ENCODE data around the gene FZD4. TPM values are rescaled to one million over a fixed set of nuclear protein-coding genes. Genes with fewer than 3 reads are reported as not detected.
A peak's percentile ranks its signal among the peaks of the same experiment; 100 is the strongest.

Gene FZD4
- total and polyA plus RNA-seq, 7 donors, result 0.60 to 45.7 (median 22.9) TPM

DNA sequence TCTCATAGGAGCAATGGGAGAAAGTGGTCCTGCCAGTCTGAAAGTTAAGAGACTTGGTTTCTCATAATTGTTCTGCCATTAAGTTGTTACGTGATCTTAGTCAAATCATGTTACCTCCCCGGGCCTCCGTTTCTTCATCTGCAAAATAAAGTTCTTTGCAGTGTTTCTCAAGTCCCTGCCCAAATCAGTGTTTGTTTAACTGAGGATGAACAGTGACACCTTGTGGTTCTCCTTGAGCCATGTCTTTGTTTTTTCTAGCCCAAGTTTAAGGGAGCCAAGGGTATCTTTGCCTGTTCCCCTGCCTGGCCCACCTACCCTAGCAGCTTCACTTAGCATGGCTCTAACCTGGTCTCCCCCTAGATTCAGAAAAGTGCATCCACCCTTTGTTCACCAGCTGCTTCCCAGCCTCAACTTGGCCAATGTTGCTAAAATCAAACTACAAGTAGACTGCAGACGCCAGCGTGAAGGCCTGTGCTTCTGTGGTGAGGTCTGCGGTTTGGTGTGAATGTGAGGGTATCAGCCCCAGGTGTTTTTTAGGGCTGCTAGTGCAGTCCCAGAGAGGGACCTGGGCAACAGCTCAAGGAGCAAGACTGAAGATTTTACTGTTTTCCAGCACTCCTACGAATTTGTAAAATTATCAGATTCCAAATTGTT, 35.5 kb downstream of the FZD4 start:
- Histone ChIP-seq H3K9me3 (no peaks in the 10 kb centered on the region), H3K27me3 (no peaks in the 10 kb centered on the region), H3K27ac (peak overlapping the region in 3 of 4 donors; percentile 1 to 55 (median 23)), H3K4me3 (no peak overlapping the region), H3K4me1 (peaks cover 0 to 33% (median 16%) of the 10 kb centered on the region in 4 donors), H3K36me3 (no peaks in the 10 kb centered on the region)
- TF ChIP-seq CTCF (IDR thresholded peaks at IDR 0.05), result peak; percentile 28 to 66 (median 48)
- no peak for TF ChIP-seq POLR2AphosphoS5 (IDR thresholded peaks at IDR 0.05)
- no peak for TF ChIP-seq POLR2A (IDR thresholded peaks at IDR 0.05)
- no peak for TF ChIP-seq EP300 (IDR thresholded peaks at IDR 0.05)
- intact Hi-C loops (cut with DNase I), result loop anchor here (2.0 to 5.0 kb wide), 2 partner anchors 49 to 462 kb away; no protein-coding TSS in a partner anchor
- WGBS, 2 donors, result 62 to 71% methylated on average over 7 of the region's 7 CpGs
- no peak for DNase-seq

DNA sequence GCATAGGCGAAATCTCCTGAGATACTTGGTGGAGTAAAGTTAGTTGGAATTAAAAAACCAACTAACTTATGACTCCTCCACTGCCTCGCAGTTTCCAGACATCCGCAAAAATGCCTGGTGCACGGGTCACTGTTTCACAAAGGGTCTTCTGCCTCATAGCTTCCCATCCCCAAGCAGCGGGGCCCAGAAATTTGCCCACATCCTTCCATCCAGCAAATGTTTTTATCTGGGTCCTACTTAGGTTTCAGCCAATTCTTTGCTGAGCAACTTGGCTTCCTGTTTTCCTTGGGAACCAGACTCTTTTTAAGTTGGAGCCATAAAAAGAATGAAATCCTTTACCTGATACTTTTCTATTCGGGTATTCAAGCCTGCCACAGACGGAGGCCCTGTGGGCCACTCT, 36.2 kb downstream of the FZD4 start:
- Histone ChIP-seq H3K27me3 (no peaks in the 10 kb centered on the region), H3K4me1 (peaks cover 0 to 27% (median 12%) of the 10 kb centered on the region in 4 donors), H3K36me3 (no peaks in the 10 kb centered on the region), H3K4me3 (no peak overlapping the region), H3K27ac (peak overlapping the region in 3 of 4 donors; percentile 1 to 55 (median 23)), H3K9me3 (no peaks in the 10 kb centered on the region)
- TF ChIP-seq POLR2AphosphoS5 (IDR thresholded peaks at IDR 0.05), result no peak
- TF ChIP-seq EP300 (IDR thresholded peaks at IDR 0.05), result no peak
- TF ChIP-seq CTCF (IDR thresholded peaks at IDR 0.05), result no peak
- intact Hi-C loops (cut with DNase I), result loop anchor here (2.0 to 5.0 kb wide), 2 partner anchors 48 to 462 kb away; no protein-coding TSS in a partner anchor
- WGBS, 2 donors, result 83 to 90% methylated on average over 7 of the region's 7 CpGs
- no peak for DNase-seq

DNA sequence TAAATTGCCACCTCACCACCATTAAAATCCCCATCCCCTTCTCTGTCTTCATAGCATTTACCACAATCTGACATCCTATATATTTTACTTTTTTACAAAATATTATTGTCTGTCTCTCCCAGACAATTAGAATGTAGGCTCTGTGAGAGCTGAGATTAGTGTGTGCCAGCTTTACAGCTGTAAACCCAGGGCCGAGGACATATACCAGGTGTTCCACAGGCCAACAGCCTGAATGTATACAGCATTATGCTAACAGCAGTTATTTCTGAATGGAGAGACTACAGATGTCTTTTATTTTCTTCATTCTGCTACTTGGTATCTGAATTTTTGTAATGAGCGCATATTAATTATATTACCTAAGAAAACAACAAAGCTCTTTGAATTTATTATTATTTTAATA, 36.7 kb downstream of the FZD4 start:
- no peaks in the 10 kb centered on the region for H3K9me3 ChIP-seq
- no peak overlapping the region for H3K4me3 ChIP-seq
- peaks cover 0 to 27% (median 12%) of the 10 kb centered on the region in 4 donors for H3K4me1 ChIP-seq
- intact Hi-C loops (cut with DNase I), result loop anchor here (2.0 to 5.0 kb wide), 2 partner anchors 48 to 461 kb away; no protein-coding TSS in a partner anchor
- peak overlapping the region in 2 of 4 donors; percentile 1 to 55 for H3K27ac ChIP-seq
- TF ChIP-seq POLR2A (IDR thresholded peaks at IDR 0.05) (no peak), POLR2AphosphoS5 (IDR thresholded peaks at IDR 0.05) (no peak)
- WGBS, 2 donors, result 62 to 83% methylated on average over 2 of the region's 2 CpGs
- H3K27me3 ChIP-seq, result no peaks in the 10 kb centered on the region
- DNase-seq, result no peak
- H3K36me3 ChIP-seq, result no peaks in the 10 kb centered on the region

- H3K27me3 ChIP-seq, result no peaks in the 10 kb centered on the region
Observed at GRCh38 chr11:86917589-86917988, 37.6 kb downstream of the FZD4 start.

More at GRCh38 chr11:86917589-86917988, 37.6 kb downstream of the FZD4 start:
- WGBS, 2 donors, result 88 to 91% methylated on average over 2 of the region's 2 CpGs
- H3K9me3 ChIP-seq, result no peaks in the 10 kb centered on the region
- intact Hi-C loops (cut with DNase I), result loop anchor here (5.0 kb wide), 1 partner anchor 460 kb away; no protein-coding TSS in a partner anchor
- no peak for DNase-seq
- no peak for TF ChIP-seq POLR2A (IDR thresholded peaks at IDR 0.05)
- no peak for TF ChIP-seq POLR2AphosphoS5 (IDR thresholded peaks at IDR 0.05)
- TF ChIP-seq CTCF (IDR thresholded peaks at IDR 0.05), result no peak
- TF ChIP-seq EP300 (IDR thresholded peaks at IDR 0.05), result no peak
- H3K27ac ChIP-seq, result peak overlapping the region in 1 of 4 donors; percentile 65
- peaks cover 0 to 27% (median 12%) of the 10 kb centered on the region in 4 donors for H3K4me1 ChIP-seq
- H3K4me3 ChIP-seq, result no peak overlapping the region
- H3K36me3 ChIP-seq, result no peaks in the 10 kb centered on the region

Data from sigmoid colon (tissue), 7 donors.